ENCODE results near the gene BCS1L. TPM values are rescaled to one million over a fixed set of nuclear protein-coding genes. Genes with fewer than 3 reads are reported as not detected.

BCS1L gene
- total and polyA plus RNA-seq, 2 of the 13 experiments (the other 11 are each of a cell fraction or from before 2014, with no cell fraction given): 48.9 to 76.0 TPM

GRCh38 chr2:218659258-218659987, at the start of gene BCS1L, which contains the start of gene ZNF142 (continued):
- TF ChIP-seq ZNF75D (CRISPR knock-in tag; IDR thresholded peaks at IDR 0.05; ENCODE audit: borderline replicate concordance): no peak
- peak; percentile 74; the same call in 1 of the 2 replicates for TF ChIP-seq FOXK1 (CRISPR knock-in tag; IDR thresholded peaks at IDR 0.05; ENCODE audit: borderline replicate concordance, low read depth)
- TF ChIP-seq HOMEZ (CRISPR knock-in tag; IDR thresholded peaks at IDR 0.05; ENCODE audit: low read depth): peak; percentile 31; the same call in 1 of the 2 replicates
- no peak for TF ChIP-seq KLF15 (CRISPR knock-in tag; IDR thresholded peaks at IDR 0.05; ENCODE audit: borderline replicate concordance)
- TF ChIP-seq GABPA (IDR thresholded peaks at IDR 0.05; ENCODE audit: low read depth, low read length): peak; percentile 73
- TF ChIP-seq GABPA (CRISPR knock-in tag; IDR thresholded peaks at IDR 0.05; ENCODE audit: low read depth): peak; percentile 94
- TF ChIP-seq RXRA (CRISPR knock-in tag; IDR thresholded peaks at IDR 0.05): peak; percentile 84
- no peak for TF ChIP-seq RNF219 (CRISPR knock-in tag; IDR thresholded peaks at IDR 0.05)
- peak; percentile 39; the same call in 1 of the 2 replicates for TF ChIP-seq ZNF256 (CRISPR knock-in tag; conservative IDR thresholded peaks at IDR 0.05)
- no peak for TF ChIP-seq CEBPG (CRISPR knock-in tag; IDR thresholded peaks at IDR 0.05)
- TF ChIP-seq NCOR1 (IDR thresholded peaks at IDR 0.05; ENCODE audit: borderline replicate concordance, low read length): peak; percentile 39; the same call in 1 of the 2 replicates
- TF ChIP-seq KAT2B (IDR thresholded peaks at IDR 0.05; ENCODE audit: borderline replicate concordance, low read depth, low read length): no peak
- no peak for TF ChIP-seq ZNF292 (CRISPR knock-in tag; IDR thresholded peaks at IDR 0.05; ENCODE audit: borderline replicate concordance, low read depth)
- peak; percentile 92 for TF ChIP-seq ZNF605 (CRISPR knock-in tag; IDR thresholded peaks at IDR 0.05)
- TF ChIP-seq ZMAT5 (CRISPR knock-in tag; IDR thresholded peaks at IDR 0.05; ENCODE audit: borderline replicate concordance, low read depth): no peak
- no peak for TF ChIP-seq CCDC6 (CRISPR knock-in tag; IDR thresholded peaks at IDR 0.05)
- no peak for TF ChIP-seq HNF4G (IDR thresholded peaks at IDR 0.05; ENCODE audit: borderline replicate concordance, low read depth, low read length)
- no peak; the same call in none of the 2 replicates for TF ChIP-seq HNF4G (CRISPR knock-in tag; IDR thresholded peaks at IDR 0.05; ENCODE audit: borderline replicate concordance, low read depth)
- no peak for TF ChIP-seq ARID3A (IDR thresholded peaks at IDR 0.05; ENCODE audit: low read depth, low read length)
- TF ChIP-seq ZNF629 (CRISPR knock-in tag; conservative IDR thresholded peaks at IDR 0.05): no peak
- peak; percentile 85 for TF ChIP-seq ZFP91 (CRISPR knock-in tag; IDR thresholded peaks at IDR 0.05; ENCODE audit: borderline replicate concordance)
- TF ChIP-seq ZNF232 (CRISPR knock-in tag; IDR thresholded peaks at IDR 0.05; ENCODE audit: borderline replicate concordance): peak; percentile 55; the same call in 1 of the 2 replicates
- TF ChIP-seq ZNF563 (CRISPR knock-in tag; IDR thresholded peaks at IDR 0.05): peak; percentile 89

All from HepG2 (cell line).